ENCODE results near the gene GABRB1. TPM values are rescaled to one million over a fixed set of nuclear protein-coding genes. Genes with fewer than 3 reads are reported as not detected.

GABRB1 gene
- total RNA-seq, 6 experiments from 2014 or later: 0.43 TPM; not detected in 5

DNA sequence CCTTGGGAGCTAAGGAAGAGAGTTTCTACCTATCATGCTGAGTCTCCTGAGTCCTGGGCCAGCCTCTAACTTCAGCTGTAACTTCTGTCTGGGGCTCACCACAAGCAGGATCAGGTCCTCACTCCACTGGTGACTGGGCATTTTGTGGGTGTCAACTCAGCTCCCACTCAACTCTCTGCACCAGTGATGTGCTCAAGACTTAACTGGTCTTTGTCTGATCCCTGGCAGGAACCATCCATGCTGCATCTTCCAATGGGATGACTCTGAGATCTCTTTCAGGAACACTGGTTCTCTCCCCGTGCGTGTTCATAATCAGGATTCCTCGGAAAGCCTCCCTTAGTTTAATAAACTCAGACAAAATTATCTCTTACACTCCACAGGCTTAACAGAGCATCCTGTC lies 349.8 kb downstream of the GABRB1 start:
- DNase-seq: no peak
- no peak for ATAC-seq
- no peak for TF ChIP-seq POLR2A (IDR thresholded peaks at IDR 0.05)
- TF ChIP-seq, protein P1, sequence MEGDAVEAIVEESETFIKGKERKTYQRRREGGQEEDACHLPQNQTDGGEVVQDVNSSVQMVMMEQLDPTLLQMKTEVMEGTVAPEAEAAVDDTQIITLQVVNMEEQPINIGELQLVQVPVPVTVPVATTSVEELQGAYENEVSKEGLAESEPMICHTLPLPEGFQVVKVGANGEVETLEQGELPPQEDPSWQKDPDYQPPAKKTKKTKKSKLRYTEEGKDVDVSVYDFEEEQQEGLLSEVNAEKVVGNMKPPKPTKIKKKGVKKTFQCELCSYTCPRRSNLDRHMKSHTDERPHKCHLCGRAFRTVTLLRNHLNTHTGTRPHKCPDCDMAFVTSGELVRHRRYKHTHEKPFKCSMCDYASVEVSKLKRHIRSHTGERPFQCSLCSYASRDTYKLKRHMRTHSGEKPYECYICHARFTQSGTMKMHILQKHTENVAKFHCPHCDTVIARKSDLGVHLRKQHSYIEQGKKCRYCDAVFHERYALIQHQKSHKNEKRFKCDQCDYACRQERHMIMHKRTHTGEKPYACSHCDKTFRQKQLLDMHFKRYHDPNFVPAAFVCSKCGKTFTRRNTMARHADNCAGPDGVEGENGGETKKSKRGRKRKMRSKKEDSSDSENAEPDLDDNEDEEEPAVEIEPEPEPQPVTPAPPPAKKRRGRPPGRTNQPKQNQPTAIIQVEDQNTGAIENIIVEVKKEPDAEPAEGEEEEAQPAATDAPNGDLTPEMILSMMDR (IDR thresholded peaks at IDR 0.05): no peak
- Histone ChIP-seq H3K4me3 (no peak overlapping the region), H3K27ac (no peak overlapping the region), H3K9me3 (no peaks in the 10 kb centered on the region), H3K27me3 (no peaks in the 10 kb centered on the region), H3K4me1 (no peaks in the 10 kb centered on the region), H3K36me3 (no peaks in the 10 kb centered on the region)
- intact Hi-C loops (cut with DNase I): no loop called here
- 93% methylated on average over 3 of the region's 3 CpGs for WGBS (ENCODE audit: insufficient coverage, low coverage, low lambda C conversion rate, missing lambda C conversion rate)

DNA sequence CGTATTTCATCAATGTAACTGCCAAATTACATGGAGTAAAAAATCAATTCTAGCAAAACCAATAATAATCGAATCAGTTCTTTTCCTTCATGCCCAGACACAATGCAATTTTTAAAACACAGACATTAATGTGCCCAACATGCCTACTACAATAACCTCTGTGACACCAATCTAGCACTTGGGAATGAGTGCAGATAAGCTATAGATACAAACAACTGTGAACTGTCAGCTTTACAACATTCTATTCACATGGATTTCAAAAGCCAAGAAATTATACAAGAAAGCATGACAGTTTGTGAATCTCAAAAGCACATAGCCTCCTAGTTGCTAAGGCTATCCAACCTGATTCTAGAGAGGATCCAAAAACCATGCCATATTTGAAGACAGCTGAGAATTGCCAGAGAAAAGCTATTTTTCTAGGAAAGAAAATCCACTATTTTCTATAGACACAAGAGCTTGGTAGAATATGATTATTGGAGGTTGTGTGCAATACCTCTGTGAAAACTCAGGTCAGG lies 351.5 kb downstream of the GABRB1 start:
- no peaks in the 10 kb centered on the region for H3K4me1 ChIP-seq
- H3K27ac ChIP-seq: no peak overlapping the region
- TF ChIP-seq, protein P1 (IDR thresholded peaks at IDR 0.05): no peak
- TF ChIP-seq POLR2A (IDR thresholded peaks at IDR 0.05): no peak
- intact Hi-C loops (cut with DNase I): no loop called here
- no peak overlapping the region for H3K4me3 ChIP-seq
- DNase-seq (no peak), ATAC-seq (no peak)
- no peaks in the 10 kb centered on the region for H3K9me3 ChIP-seq
- H3K27me3 ChIP-seq: no peaks in the 10 kb centered on the region
- no peaks in the 10 kb centered on the region for H3K36me3 ChIP-seq
- 29% methylated on average over 2 of the region's 2 CpGs for WGBS (ENCODE audit: insufficient coverage, low coverage, low lambda C conversion rate, missing lambda C conversion rate)

DNA sequence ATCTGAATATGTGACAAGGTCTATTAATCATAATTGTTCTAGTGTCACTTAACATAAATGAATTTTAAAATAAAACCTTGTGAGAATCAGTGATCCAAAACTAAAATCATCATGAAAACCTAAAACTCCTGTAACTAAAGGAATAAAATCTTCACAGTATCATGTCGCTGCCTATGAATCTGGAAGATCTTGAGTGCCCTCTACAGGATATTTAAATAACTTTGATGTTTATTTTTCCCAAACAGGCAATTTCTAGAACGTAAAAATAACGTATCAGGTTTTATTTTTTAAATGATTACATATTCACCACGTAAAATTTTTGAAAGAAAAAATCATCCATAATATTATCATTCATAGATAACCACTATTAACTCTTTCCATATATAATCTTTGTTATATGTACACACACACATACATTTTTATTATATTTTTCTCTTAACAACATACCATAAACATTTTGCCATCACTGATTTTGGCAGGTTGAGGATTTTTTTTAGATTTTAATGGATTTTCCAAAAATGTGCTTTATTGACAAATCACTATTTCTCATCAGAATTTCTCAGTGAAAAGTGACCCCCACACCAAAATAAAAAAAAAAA lies 352.6 kb downstream of the GABRB1 start:
- Histone ChIP-seq H3K27ac (no peak overlapping the region), H3K27me3 (no peaks in the 10 kb centered on the region), H3K4me1 (no peaks in the 10 kb centered on the region), H3K36me3 (no peaks in the 10 kb centered on the region), H3K9me3 (no peaks in the 10 kb centered on the region), H3K4me3 (no peak overlapping the region)
- ATAC-seq (peak; percentile 43 to 63 (median 56)), DNase-seq (no peak)
- TF ChIP-seq, protein P1 (IDR thresholded peaks at IDR 0.05): peak; percentile 34 to 62 (median 60)
- TF ChIP-seq POLR2A (IDR thresholded peaks at IDR 0.05): no peak
- intact Hi-C loops (cut with DNase I): no loop called here
- WGBS (ENCODE audit: insufficient coverage, low coverage, low lambda C conversion rate, missing lambda C conversion rate): 2% methylated on average over 4 of the region's 4 CpGs

DNA sequence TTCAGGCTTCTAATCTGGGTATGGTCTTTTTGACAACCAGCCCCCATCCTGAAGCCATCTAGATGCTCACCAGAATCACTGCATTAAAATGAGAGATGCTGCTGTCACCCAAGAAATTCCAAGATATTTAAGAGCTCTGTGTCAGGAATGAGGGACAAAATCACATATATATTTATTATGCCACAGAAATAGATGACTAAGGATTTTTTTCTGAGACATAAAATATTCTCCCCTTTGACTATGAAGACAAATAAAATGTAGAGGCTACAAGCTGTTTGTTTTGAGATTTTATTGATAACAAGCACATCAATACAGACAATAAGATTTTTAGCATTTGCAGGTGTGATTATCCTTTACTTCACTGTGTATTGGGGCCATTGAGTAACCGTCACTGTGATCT lies 354.8 kb downstream of the GABRB1 start:
- Histone ChIP-seq H3K4me1 (no peaks in the 10 kb centered on the region), H3K9me3 (no peaks in the 10 kb centered on the region), H3K4me3 (no peak overlapping the region), H3K36me3 (no peaks in the 10 kb centered on the region), H3K27me3 (no peaks in the 10 kb centered on the region), H3K27ac (no peak overlapping the region)
- WGBS (ENCODE audit: insufficient coverage, low coverage, low lambda C conversion rate, missing lambda C conversion rate): 67% methylated on average over 1 of the region's 1 CpG
- ATAC-seq (no peak), DNase-seq (no peak)
- intact Hi-C loops (cut with DNase I): no loop called here
- TF ChIP-seq POLR2A (IDR thresholded peaks at IDR 0.05): no peak
- TF ChIP-seq, protein P1 (IDR thresholded peaks at IDR 0.05): no peak

Data from right lobe of liver (tissue), 6 donors.